Neural cell (in vitro differentiated cells): Measurements from ENCODE around the gene DAZAP1. TPM values are rescaled to one million over a fixed set of nuclear protein-coding genes. Genes with fewer than 3 reads are reported as not detected.

Source experiments
- H2AFZ ChIP-seq: fragments of 200-600, 300-800 bp; sonication (generic), shearing (Covaris generic); 2 replicates; pipeline ENCODE4 v1.6.0; 2014; ENCODE audit warnings: low read depth, mild to moderate bottlenecking, antibody characterized with exemption, low read length, moderate library complexity
- H3F3A ChIP-seq: fragments of 200-600 bp; shearing (Covaris generic); 2 replicates; pipeline ENCODE4 v1.6.1; 2016; ENCODE audit warnings: mild to moderate bottlenecking, moderate library complexity, mixed read lengths, antibody characterized with exemption, low read length; ENCODE audit not compliant: insufficient read depth, poor library complexity, severe bottlenecking
- H3K27ac ChIP-seq: fragments of 200-600, 300-800 bp; sonication (generic), shearing (Covaris generic); 2 replicates; pipeline ENCODE4 v1.5.1; 2014; ENCODE audit warnings: mild to moderate bottlenecking, low read length, moderate library complexity
- H3K27me3 ChIP-seq: fragments of 300-800, 200-600 bp; sonication (generic), shearing (Covaris generic); 2 replicates; pipeline ENCODE4 v1.6.0; 2014; ENCODE audit warnings: mild to moderate bottlenecking, low read depth, low read length, moderate library complexity; ENCODE audit not compliant: insufficient read depth
- H3K36me3 ChIP-seq: fragments of 300-800, 200-600 bp; sonication (generic), shearing (Covaris generic); 2 replicates; pipeline ENCODE4 v1.5.1; 2014; ENCODE audit warnings: mild to moderate bottlenecking, antibody characterized with exemption, low read length, moderate library complexity; ENCODE audit not compliant: insufficient read depth
- H3K4me2 ChIP-seq: fragments of 300-800, 200-600 bp; sonication (generic), shearing (Covaris generic); 2 replicates; pipeline ENCODE4 v1.6.0; 2014; ENCODE audit warnings: mild to moderate bottlenecking, low read length
- H3K4me3 ChIP-seq: fragments of 300-800, 200-600 bp; sonication (generic), shearing (Covaris generic); 2 replicates; pipeline ENCODE4 v1.5.1; 2014; ENCODE audit warnings: mild to moderate bottlenecking, low read length, moderate library complexity
- H3K79me2 ChIP-seq: fragments of 200-600 bp; shearing (Covaris generic); replicated peaks from 2 replicates; pipeline ENCODE4 v1.6.0; 2014; ENCODE audit warnings: mild to moderate bottlenecking, low read length, moderate library complexity; ENCODE audit not compliant: insufficient read depth
- H3K9ac ChIP-seq: fragments of 300-800, 200-600 bp; sonication (generic), shearing (Covaris generic); 2 replicates; pipeline ENCODE4 v1.6.1; 2016; ENCODE audit warnings: mild to moderate bottlenecking, low read length, mixed read lengths
- H3K9me2 ChIP-seq: fragments of 200-600 bp; shearing (Covaris generic); 2 replicates; pipeline ENCODE4 v1.6.1; 2016; ENCODE audit warnings: mild to moderate bottlenecking, low read length, mixed read lengths; ENCODE audit not compliant: insufficient read depth
- H3K9me3 ChIP-seq: fragments of 200-600, 300-800 bp; sonication (generic), shearing (Covaris generic); 2 replicates; pipeline ENCODE4 v1.6.1; 2016; ENCODE audit warnings: mild to moderate bottlenecking, mixed run types, low read length, moderate library complexity, mixed read lengths
- H4K20me1 ChIP-seq: fragments of 200-600 bp; shearing (Covaris generic); 2 replicates; pipeline ENCODE4 v1.6.1; 2016; ENCODE audit warnings: mild to moderate bottlenecking, mixed run types; ENCODE audit not compliant: insufficient read depth
- EP300 ChIP-seq: fragments of 450-650 bp; conservative IDR thresholded peaks from 2 replicates; pipeline ENCODE4 v1.6.1; 2014; ENCODE audit warnings: antibody characterized with exemption, mild to moderate bottlenecking, moderate library complexity; ENCODE audit not compliant: poor library complexity, severe bottlenecking
- EZH2 ChIP-seq: fragments of 200-600, 300-800 bp; shearing (Covaris generic), sonication (generic); IDR thresholded peaks from 2 replicates; pipeline ENCODE4 v1.6.1; 2014; ENCODE audit warnings: antibody characterized with exemption, low read length, borderline replicate concordance, mild to moderate bottlenecking; ENCODE audit not compliant: insufficient read depth, poor library complexity, severe bottlenecking
- MXI1 ChIP-seq: fragments of 450-650 bp; conservative IDR thresholded peaks from 2 replicates; pipeline ENCODE4 v1.6.1; 2014; ENCODE audit warnings: antibody characterized with exemption, mild to moderate bottlenecking; ENCODE audit not compliant: poor library complexity, severe bottlenecking
- POLR2AphosphoS5 ChIP-seq: IDR thresholded peaks from 2 replicates; pipeline ENCODE4 v1.6.1; 2012
- RAD21 ChIP-seq: fragments of 450-650 bp; conservative IDR thresholded peaks from 2 replicates; pipeline ENCODE4 v1.6.1; 2014; ENCODE audit warnings: antibody characterized with exemption, mild to moderate bottlenecking, moderate library complexity
- SMC3 ChIP-seq: fragments of 450-650 bp; conservative IDR thresholded peaks from 2 replicates; pipeline ENCODE4 v1.6.1; 2014; ENCODE audit warnings: antibody characterized with exemption, mild to moderate bottlenecking, moderate library complexity; ENCODE audit not compliant: poor library complexity
- TAF1 ChIP-seq: IDR thresholded peaks from 2 replicates; pipeline ENCODE4 v1.6.1; 2012; ENCODE audit warnings: low read depth
- polyA plus RNA-seq: library from polyadenylated mRNA; depleted of rRNA; stranded (reverse); fragments of >200 nt; gene quantifications from 2 replicates; pipeline ENCODE4 v1.2.3, GENCODE V29; 2014
- TF ChIP-seq, protein P1 (sequence below): IDR thresholded peaks from 2 replicates; pipeline ENCODE4 v1.6.1; 2012; ENCODE audit warnings: borderline replicate concordance
- TF ChIP-seq, protein P2 (sequence below): fragments of 450-650 bp; IDR thresholded peaks from 2 replicates; pipeline ENCODE4 v1.5.1; 2014; ENCODE audit warnings: antibody characterized with exemption, mild to moderate bottlenecking, moderate library complexity; ENCODE audit not compliant: poor library complexity, severe bottlenecking

The DAZAP1 gene
- polyA plus RNA-seq, 1 donor from 2014 or later: 60.5 TPM

DNA sequence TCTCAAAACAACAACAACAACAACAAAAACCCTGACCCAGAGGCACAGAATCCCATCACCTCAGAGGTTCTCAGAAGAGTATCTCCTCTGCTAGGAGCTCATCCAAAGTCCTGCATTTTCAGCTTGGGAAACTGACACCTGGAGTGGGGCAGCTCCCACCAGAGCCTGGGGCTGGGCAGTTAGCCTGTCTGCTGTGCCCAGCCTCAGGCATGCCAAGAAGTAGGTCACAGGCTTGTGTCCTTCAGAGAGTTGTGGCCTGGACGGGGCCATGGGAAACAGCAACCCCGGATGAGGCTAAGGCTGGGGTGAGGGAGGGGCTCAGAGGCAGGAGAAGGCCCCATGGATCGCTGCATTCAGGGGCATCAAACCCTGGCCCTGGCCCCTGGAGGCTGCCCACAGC lies 21.6 kb upstream of the DAZAP1 start:
- Histone ChIP-seq H3K4me3 (no peak overlapping the region), H3K9ac (no peak overlapping the region)

GRCh38 chr19:1386945-1387683 lies 20.3 kb upstream of the DAZAP1 start:
- no peak overlapping the region for H3K27ac ChIP-seq

More for the DNA sequence above, 21.6 kb upstream of the DAZAP1 start:
- Histone ChIP-seq H3K27me3 (no peaks in the 10 kb centered on the region), H3K27ac (no peak overlapping the region), H2AFZ (no peak overlapping the region), H3K36me3 (no peaks in the 10 kb centered on the region), H3K9me2 (no peaks in the 10 kb centered on the region), H3F3A (no peaks in the 10 kb centered on the region), H3K9me3 (no peaks in the 10 kb centered on the region), H3K4me2 (no peak overlapping the region), H3K79me2 (peaks cover 10% of the 10 kb centered on the region), H4K20me1 (no peaks in the 10 kb centered on the region)
- TF ChIP-seq MXI1: no peak
- TF ChIP-seq EZH2: no peak
- TF ChIP-seq TAF1: no peak
- no peak for TF ChIP-seq EP300
- TF ChIP-seq POLR2AphosphoS5: no peak
- TF ChIP-seq, protein P1, sequence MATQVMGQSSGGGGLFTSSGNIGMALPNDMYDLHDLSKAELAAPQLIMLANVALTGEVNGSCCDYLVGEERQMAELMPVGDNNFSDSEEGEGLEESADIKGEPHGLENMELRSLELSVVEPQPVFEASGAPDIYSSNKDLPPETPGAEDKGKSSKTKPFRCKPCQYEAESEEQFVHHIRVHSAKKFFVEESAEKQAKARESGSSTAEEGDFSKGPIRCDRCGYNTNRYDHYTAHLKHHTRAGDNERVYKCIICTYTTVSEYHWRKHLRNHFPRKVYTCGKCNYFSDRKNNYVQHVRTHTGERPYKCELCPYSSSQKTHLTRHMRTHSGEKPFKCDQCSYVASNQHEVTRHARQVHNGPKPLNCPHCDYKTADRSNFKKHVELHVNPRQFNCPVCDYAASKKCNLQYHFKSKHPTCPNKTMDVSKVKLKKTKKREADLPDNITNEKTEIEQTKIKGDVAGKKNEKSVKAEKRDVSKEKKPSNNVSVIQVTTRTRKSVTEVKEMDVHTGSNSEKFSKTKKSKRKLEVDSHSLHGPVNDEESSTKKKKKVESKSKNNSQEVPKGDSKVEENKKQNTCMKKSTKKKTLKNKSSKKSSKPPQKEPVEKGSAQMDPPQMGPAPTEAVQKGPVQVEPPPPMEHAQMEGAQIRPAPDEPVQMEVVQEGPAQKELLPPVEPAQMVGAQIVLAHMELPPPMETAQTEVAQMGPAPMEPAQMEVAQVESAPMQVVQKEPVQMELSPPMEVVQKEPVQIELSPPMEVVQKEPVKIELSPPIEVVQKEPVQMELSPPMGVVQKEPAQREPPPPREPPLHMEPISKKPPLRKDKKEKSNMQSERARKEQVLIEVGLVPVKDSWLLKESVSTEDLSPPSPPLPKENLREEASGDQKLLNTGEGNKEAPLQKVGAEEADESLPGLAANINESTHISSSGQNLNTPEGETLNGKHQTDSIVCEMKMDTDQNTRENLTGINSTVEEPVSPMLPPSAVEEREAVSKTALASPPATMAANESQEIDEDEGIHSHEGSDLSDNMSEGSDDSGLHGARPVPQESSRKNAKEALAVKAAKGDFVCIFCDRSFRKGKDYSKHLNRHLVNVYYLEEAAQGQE: no peak
- TF ChIP-seq SMC3: no peak
- TF ChIP-seq RAD21: no peak
- TF ChIP-seq, protein P2, sequence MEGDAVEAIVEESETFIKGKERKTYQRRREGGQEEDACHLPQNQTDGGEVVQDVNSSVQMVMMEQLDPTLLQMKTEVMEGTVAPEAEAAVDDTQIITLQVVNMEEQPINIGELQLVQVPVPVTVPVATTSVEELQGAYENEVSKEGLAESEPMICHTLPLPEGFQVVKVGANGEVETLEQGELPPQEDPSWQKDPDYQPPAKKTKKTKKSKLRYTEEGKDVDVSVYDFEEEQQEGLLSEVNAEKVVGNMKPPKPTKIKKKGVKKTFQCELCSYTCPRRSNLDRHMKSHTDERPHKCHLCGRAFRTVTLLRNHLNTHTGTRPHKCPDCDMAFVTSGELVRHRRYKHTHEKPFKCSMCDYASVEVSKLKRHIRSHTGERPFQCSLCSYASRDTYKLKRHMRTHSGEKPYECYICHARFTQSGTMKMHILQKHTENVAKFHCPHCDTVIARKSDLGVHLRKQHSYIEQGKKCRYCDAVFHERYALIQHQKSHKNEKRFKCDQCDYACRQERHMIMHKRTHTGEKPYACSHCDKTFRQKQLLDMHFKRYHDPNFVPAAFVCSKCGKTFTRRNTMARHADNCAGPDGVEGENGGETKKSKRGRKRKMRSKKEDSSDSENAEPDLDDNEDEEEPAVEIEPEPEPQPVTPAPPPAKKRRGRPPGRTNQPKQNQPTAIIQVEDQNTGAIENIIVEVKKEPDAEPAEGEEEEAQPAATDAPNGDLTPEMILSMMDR: no peak

More at GRCh38 chr19:1386945-1387683, 20.3 kb upstream of the DAZAP1 start:
- no peaks in the 10 kb centered on the region for H3K9me3 ChIP-seq
- H3K9me2 ChIP-seq: no peaks in the 10 kb centered on the region
- H2AFZ ChIP-seq: no peak overlapping the region
- no peak overlapping the region for H3K4me2 ChIP-seq
- H3K79me2 ChIP-seq: peaks cover 10% of the 10 kb centered on the region
- TF ChIP-seq, protein P2: no peak
- no peak for TF ChIP-seq TAF1
- TF ChIP-seq MXI1: no peak
- no peak for TF ChIP-seq RAD21
- TF ChIP-seq, protein P1: no peak
- no peak for TF ChIP-seq EZH2
- TF ChIP-seq EP300: no peak
- no peak for TF ChIP-seq POLR2AphosphoS5
- no peak for TF ChIP-seq SMC3
- no peaks in the 10 kb centered on the region for H3F3A ChIP-seq
- no peaks in the 10 kb centered on the region for H4K20me1 ChIP-seq
- no peaks in the 10 kb centered on the region for H3K36me3 ChIP-seq
- H3K4me3 ChIP-seq: no peak overlapping the region
- H3K9ac ChIP-seq: no peak overlapping the region
- no peaks in the 10 kb centered on the region for H3K27me3 ChIP-seq
